K562 (cell line): ENCODE data around the gene DRG1. TPM values are rescaled to one million over a fixed set of nuclear protein-coding genes. Genes with fewer than 3 reads are reported as not detected.

ENCODE experiments used
- CBFA2T2 ChIP-seq: fragments of 450-650 bp; conservative IDR thresholded peaks from 2 replicates; pipeline ENCODE4 v1.6.1; 2017; ENCODE audit warnings: mild to moderate bottlenecking
- CBX1 ChIP-seq: sonication (generic); IDR thresholded peaks from 2 replicates; pipeline ENCODE4 v1.6.1; 2016; ENCODE audit warnings: antibody characterized with exemption, low read depth, mild to moderate bottlenecking
- COPS2 ChIP-seq: fragments of 450-650 bp; conservative IDR thresholded peaks from 2 replicates; pipeline ENCODE4 v1.6.1; 2016; ENCODE audit warnings: mild to moderate bottlenecking, moderate library complexity
- EGR1 ChIP-seq: fragments of 450-650 bp; conservative IDR thresholded peaks from 2 replicates; pipeline ENCODE4 v1.6.1; 2017; ENCODE audit warnings: mild to moderate bottlenecking
- FOXJ3 ChIP-seq: sonication (generic); formaldehyde crosslinking; IDR thresholded peaks from 2 replicates; pipeline ENCODE4 v1.4.0; 2020; ENCODE audit warnings: mild to moderate bottlenecking, missing genetic modification reagents
- KAT2B ChIP-seq: IDR thresholded peaks from one replicate; pipeline ENCODE4 v1.6.1; 2012; ENCODE audit warnings: low read depth, mild to moderate bottlenecking, control low read depth, inconsistent platforms, low read length, moderate library complexity
- NCOA2 ChIP-seq, 2 experiments: fragments of 450-650 bp; IDR thresholded peaks; 2 replicates each; pipeline ENCODE4 v1.6.1; 2018; ENCODE audit warnings: mild to moderate bottlenecking in 2 of 2, moderate library complexity in 1 of 2; ENCODE audit not compliant: partially characterized antibody in 2 of 2
- SIN3B ChIP-seq: fragments of 450-650 bp; IDR thresholded peaks from 2 replicates; pipeline ENCODE4 v1.6.1; 2017; ENCODE audit warnings: low read depth, mild to moderate bottlenecking, moderate library complexity
- SMAD1 ChIP-seq: fragments of 150-350 bp; IDR thresholded peaks from 2 replicates; pipeline ENCODE4 v1.6.1; 2014; ENCODE audit warnings: low read length, low read depth; ENCODE audit not compliant: partially characterized antibody
- SRSF1 ChIP-seq: fragments of 200-400 bp; formaldehyde crosslinking; IDR thresholded peaks from 2 replicates; pipeline ENCODE4 v1.6.1; 2017; ENCODE audit warnings: mild to moderate bottlenecking, low read depth, low read length, moderate library complexity
- STAT5A ChIP-seq: IDR thresholded peaks from 2 replicates; pipeline ENCODE4 v1.6.1; 2012; ENCODE audit warnings: low read length, inconsistent platforms, borderline replicate concordance
- ZNF57 ChIP-seq: fragments of 450-650 bp; formaldehyde crosslinking; IDR thresholded peaks from 2 replicates; pipeline ENCODE4 v1.4.0; 2020; ENCODE audit warnings: mild to moderate bottlenecking, moderate library complexity
- ZNF717 ChIP-seq: fragments of 250-450 bp; sonication (Bioruptor Pico); IDR thresholded peaks from 2 replicates; pipeline ENCODE4 v1.5.0; 2021
- ZNF75A ChIP-seq: fragments of 450-650 bp; formaldehyde crosslinking; IDR thresholded peaks from 2 replicates; pipeline ENCODE4 v1.4.0; 2020; ENCODE audit warnings: mild to moderate bottlenecking
- ZNF766 ChIP-seq: fragments of 200-800 bp; sonication (Bioruptor generic); conservative IDR thresholded peaks from 2 replicates; pipeline ENCODE4 v1.6.1; 2016; ENCODE audit warnings: missing genetic modification characterization, missing compliant biosample characterization
- ZZZ3 ChIP-seq: fragments of 450-650 bp; IDR thresholded peaks from 2 replicates; pipeline ENCODE4 v1.6.1; 2016; ENCODE audit warnings: antibody characterized with exemption, mild to moderate bottlenecking, moderate library complexity
- polyA plus RNA-seq, 8 experiments: library from polyadenylated mRNA; depleted of rRNA in 4 of 8; stranded (reverse) in 5 of 8; unstranded in 3 of 8; fragments of >200 nt; fragmentation: Nextera tagmentation in 2 of 8; fragmentation: Illumina TruSeq in 1 of 8; extraction: Ambion mirVana in 2 of 8; extraction: Trizol in 1 of 8; gene quantifications; 2 replicates each; pipeline versions ENCODE4 v1.2.1 to v1.2.3, GENCODE V29; 2011 to 2014; ENCODE audit warnings: inconsistent platforms in 1 of 8, missing spikeins in 1 of 8
- total RNA-seq, 7 experiments: library from RNA; depleted of rRNA in 6 of 7; stranded (reverse); fragments of >200 nt in 6 of 7; fragmentation: Illumina TruSeq in 2 of 7; extraction: Trizol in 2 of 7; gene quantifications; 2 replicates each; pipeline versions ENCODE4 v1.2.1 to v1.2.3, GENCODE V29; 2011 to 2021; ENCODE audit warnings: low replicate concordance in 1 of 7
- TF ChIP-seq, protein P1 (sequence below): sonication (generic); formaldehyde crosslinking; IDR thresholded peaks from 2 replicates; pipeline ENCODE4 v1.8.1; 2023; ENCODE audit warnings: mild to moderate bottlenecking, missing genetic modification reagents
- TF ChIP-seq, protein P2 (sequence below), 3 experiments: IDR thresholded peaks in 2 of 3; conservative IDR thresholded peaks in 1 of 3; 2 replicates each; pipeline ENCODE4 v1.5.1; 2011 to 2012; ENCODE audit warnings: low read length in 3 of 3, mild to moderate bottlenecking in 3 of 3, control low read depth in 2 of 3, improper control_type of control experiment in 1 of 3, inconsistent platforms in 1 of 3, low read depth in 1 of 3, mixed read lengths in 1 of 3, moderate library complexity in 1 of 3; ENCODE audit not compliant: insufficient read depth in 2 of 3
- TF ChIP-seq, protein P3 (sequence below): fragments of 450-650 bp; IDR thresholded peaks from 2 replicates; pipeline ENCODE4 v1.6.1; 2017; ENCODE audit warnings: mild to moderate bottlenecking, moderate library complexity
- TF ChIP-seq, protein P4 (sequence below): fragments of 450-650 bp; IDR thresholded peaks from one replicate; pipeline ENCODE4 v1.6.1; 2018; ENCODE audit warnings: mild to moderate bottlenecking, moderate library complexity; ENCODE audit not compliant: partially characterized antibody
- TF ChIP-seq, protein P5 (sequence below): sonication (generic); formaldehyde crosslinking; IDR thresholded peaks from 2 replicates; pipeline ENCODE4 v1.5.0; 2020; ENCODE audit warnings: missing genetic modification reagents

DRG1 gene
- total and polyA plus RNA-seq, 9 of the 15 experiments (the other 6 are each of a cell fraction or from before 2014, with no cell fraction given): 76.4 to 211 (median 93.3) TPM

DNA sequence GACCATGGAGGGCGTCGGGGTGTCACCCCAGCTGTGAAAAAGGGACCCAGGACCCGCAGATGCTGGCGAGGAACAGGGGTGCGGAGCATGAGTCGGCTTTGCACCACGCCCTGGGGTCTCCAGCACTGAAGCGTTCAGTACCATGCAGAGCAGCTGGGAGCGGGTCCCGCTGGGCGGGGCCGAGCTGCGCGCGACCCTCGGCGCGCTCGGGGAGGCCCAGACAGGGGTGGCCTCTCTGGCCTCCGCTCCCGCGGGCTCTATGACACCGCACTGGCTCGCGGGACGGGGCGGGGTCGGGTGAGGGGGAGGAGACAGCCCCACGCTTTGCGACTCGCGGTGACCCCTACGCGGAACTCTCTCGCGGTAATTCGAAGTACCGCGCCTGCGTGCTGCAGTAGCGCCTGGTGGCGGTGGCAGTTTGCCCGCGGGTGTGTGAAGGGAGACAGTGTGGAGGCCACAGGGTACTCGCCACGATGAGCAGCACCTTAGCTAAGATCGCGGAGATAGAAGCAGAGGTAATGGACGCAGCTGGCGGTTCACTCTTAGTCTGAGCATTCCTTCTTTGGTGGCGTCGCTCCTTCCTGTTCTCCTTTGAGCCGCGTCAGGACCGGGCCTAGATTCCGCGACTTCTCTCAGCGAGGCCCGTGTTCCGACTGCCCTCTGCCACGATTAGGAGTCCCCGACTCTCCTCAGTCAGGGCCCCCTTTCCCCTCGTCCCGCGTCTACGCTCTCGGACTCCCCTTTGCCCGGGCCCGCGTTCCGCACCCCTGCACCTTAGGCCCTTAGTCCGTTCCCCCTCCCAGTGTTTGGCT lies at the start of gene DRG1 (continued):
- TF ChIP-seq, protein P1, sequence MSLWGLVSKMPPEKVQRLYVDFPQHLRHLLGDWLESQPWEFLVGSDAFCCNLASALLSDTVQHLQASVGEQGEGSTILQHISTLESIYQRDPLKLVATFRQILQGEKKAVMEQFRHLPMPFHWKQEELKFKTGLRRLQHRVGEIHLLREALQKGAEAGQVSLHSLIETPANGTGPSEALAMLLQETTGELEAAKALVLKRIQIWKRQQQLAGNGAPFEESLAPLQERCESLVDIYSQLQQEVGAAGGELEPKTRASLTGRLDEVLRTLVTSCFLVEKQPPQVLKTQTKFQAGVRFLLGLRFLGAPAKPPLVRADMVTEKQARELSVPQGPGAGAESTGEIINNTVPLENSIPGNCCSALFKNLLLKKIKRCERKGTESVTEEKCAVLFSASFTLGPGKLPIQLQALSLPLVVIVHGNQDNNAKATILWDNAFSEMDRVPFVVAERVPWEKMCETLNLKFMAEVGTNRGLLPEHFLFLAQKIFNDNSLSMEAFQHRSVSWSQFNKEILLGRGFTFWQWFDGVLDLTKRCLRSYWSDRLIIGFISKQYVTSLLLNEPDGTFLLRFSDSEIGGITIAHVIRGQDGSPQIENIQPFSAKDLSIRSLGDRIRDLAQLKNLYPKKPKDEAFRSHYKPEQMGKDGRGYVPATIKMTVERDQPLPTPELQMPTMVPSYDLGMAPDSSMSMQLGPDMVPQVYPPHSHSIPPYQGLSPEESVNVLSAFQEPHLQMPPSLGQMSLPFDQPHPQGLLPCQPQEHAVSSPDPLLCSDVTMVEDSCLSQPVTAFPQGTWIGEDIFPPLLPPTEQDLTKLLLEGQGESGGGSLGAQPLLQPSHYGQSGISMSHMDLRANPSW (CRISPR knock-in tag): no peak
- TF ChIP-seq EGR1 (peak; percentile 71), ZNF717 (CRISPR knock-in tag) (no peak), CBFA2T2 (no peak), NCOA2 (IDR thresholded peaks at IDR 0.05; ENCODE audit: partially characterized antibody in 2 of 2) (no peak), ZNF766 (CRISPR knock-in tag) (no peak), CBX1 (no peak), COPS2 (no peak), ZNF57 (CRISPR knock-in tag) (no peak), FOXJ3 (no peak), SMAD1 (no peak), SIN3B (peak; percentile 48; the same call in 1 of the 2 replicates), STAT5A (no peak), ZZZ3 (no peak), ZNF75A (no peak), SRSF1 (no peak), KAT2B (no peak)
- TF ChIP-seq, protein P2, sequence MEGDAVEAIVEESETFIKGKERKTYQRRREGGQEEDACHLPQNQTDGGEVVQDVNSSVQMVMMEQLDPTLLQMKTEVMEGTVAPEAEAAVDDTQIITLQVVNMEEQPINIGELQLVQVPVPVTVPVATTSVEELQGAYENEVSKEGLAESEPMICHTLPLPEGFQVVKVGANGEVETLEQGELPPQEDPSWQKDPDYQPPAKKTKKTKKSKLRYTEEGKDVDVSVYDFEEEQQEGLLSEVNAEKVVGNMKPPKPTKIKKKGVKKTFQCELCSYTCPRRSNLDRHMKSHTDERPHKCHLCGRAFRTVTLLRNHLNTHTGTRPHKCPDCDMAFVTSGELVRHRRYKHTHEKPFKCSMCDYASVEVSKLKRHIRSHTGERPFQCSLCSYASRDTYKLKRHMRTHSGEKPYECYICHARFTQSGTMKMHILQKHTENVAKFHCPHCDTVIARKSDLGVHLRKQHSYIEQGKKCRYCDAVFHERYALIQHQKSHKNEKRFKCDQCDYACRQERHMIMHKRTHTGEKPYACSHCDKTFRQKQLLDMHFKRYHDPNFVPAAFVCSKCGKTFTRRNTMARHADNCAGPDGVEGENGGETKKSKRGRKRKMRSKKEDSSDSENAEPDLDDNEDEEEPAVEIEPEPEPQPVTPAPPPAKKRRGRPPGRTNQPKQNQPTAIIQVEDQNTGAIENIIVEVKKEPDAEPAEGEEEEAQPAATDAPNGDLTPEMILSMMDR (IDR thresholded peaks at IDR 0.05 in 2 of 3, conservative IDR thresholded peaks at IDR 0.05 in 1 of 3; ENCODE audit: insufficient read depth in 2 of 3, low read depth in 1 of 3, low read length in 3 of 3): no peak
- TF ChIP-seq, protein P3, sequence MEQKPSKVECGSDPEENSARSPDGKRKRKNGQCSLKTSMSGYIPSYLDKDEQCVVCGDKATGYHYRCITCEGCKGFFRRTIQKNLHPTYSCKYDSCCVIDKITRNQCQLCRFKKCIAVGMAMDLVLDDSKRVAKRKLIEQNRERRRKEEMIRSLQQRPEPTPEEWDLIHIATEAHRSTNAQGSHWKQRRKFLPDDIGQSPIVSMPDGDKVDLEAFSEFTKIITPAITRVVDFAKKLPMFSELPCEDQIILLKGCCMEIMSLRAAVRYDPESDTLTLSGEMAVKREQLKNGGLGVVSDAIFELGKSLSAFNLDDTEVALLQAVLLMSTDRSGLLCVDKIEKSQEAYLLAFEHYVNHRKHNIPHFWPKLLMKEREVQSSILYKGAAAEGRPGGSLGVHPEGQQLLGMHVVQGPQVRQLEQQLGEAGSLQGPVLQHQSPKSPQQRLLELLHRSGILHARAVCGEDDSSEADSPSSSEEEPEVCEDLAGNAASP: no peak
- TF ChIP-seq, protein P4, sequence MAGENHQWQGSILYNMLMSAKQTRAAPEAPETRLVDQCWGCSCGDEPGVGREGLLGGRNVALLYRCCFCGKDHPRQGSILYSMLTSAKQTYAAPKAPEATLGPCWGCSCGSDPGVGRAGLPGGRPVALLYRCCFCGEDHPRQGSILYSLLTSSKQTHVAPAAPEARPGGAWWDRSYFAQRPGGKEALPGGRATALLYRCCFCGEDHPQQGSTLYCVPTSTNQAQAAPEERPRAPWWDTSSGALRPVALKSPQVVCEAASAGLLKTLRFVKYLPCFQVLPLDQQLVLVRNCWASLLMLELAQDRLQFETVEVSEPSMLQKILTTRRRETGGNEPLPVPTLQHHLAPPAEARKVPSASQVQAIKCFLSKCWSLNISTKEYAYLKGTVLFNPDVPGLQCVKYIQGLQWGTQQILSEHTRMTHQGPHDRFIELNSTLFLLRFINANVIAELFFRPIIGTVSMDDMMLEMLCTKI: no peak
- TF ChIP-seq, protein P5, sequence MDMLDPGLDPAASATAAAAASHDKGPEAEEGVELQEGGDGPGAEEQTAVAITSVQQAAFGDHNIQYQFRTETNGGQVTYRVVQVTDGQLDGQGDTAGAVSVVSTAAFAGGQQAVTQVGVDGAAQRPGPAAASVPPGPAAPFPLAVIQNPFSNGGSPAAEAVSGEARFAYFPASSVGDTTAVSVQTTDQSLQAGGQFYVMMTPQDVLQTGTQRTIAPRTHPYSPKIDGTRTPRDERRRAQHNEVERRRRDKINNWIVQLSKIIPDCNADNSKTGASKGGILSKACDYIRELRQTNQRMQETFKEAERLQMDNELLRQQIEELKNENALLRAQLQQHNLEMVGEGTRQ (CRISPR knock-in tag): no peak
